Measurements from ENCODE around the gene MEF2A. TPM values are rescaled to one million over a fixed set of nuclear protein-coding genes. Genes with fewer than 3 reads are reported as not detected.

The MEF2A gene
- total and polyA plus RNA-seq, 8 donors, result 56.1 to 68.4 (median 63.0) TPM

DNA sequence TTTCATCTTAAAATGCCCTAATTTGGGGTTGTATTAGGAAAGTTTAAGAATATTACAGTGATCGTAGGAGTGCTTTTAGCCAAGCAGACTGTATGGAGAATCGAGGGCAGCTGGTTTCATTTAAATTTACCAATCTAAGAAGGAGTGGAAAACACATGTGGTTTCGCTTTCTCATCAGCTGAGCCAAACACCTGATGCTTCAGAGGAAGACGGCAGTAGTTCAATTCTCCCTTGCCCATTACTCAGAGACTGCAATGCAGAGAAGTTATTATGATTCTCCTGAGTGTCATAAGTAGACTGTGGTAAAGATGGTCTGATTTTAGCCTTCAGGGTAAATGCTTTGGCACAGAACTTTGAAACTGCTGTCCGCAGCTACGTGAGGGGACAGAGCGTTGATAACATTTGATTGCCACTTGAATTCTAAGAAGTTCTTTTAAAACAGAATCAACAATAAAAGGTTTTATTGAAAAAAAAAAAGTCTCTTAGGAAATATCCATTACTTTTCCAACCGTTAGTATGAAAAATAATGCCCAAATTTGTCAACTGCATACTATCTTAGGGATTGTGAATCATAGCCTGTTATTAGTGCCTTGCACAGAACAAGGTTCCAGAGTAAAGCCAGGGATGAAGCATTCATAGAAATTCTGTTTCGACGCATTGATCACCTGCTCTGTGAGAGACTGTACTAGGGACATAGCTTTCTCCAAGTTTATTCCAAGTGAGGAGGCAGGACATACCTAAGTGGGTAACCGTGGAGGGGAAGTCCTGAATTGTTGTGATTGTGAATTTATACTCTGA, 141.9 kb downstream of the MEF2A start:
- peak overlapping the region; percentile 11 to 19 for H3K27ac ChIP-seq
- no peaks in the 10 kb centered on the region for H3K9me3 ChIP-seq
- TF ChIP-seq, protein P1, sequence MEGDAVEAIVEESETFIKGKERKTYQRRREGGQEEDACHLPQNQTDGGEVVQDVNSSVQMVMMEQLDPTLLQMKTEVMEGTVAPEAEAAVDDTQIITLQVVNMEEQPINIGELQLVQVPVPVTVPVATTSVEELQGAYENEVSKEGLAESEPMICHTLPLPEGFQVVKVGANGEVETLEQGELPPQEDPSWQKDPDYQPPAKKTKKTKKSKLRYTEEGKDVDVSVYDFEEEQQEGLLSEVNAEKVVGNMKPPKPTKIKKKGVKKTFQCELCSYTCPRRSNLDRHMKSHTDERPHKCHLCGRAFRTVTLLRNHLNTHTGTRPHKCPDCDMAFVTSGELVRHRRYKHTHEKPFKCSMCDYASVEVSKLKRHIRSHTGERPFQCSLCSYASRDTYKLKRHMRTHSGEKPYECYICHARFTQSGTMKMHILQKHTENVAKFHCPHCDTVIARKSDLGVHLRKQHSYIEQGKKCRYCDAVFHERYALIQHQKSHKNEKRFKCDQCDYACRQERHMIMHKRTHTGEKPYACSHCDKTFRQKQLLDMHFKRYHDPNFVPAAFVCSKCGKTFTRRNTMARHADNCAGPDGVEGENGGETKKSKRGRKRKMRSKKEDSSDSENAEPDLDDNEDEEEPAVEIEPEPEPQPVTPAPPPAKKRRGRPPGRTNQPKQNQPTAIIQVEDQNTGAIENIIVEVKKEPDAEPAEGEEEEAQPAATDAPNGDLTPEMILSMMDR (IDR thresholded peaks at IDR 0.05), result no peak
- ATAC-seq, result peak; percentile 2
- H3K36me3 ChIP-seq, result peaks cover 0 to 28% of the 10 kb centered on the region in 2 donors
- peaks cover 33 to 43% of the 10 kb centered on the region in 2 donors for H3K4me1 ChIP-seq
- intact Hi-C loops (cut with DNase I), result loop anchor here in 1 of 2 donors (10.0 kb wide), 1 partner anchor 323 kb away; no protein-coding TSS in a partner anchor
- no peak for DNase-seq
- no peak overlapping the region for H3K4me3 ChIP-seq
- no peaks in the 10 kb centered on the region for H3K27me3 ChIP-seq

DNA sequence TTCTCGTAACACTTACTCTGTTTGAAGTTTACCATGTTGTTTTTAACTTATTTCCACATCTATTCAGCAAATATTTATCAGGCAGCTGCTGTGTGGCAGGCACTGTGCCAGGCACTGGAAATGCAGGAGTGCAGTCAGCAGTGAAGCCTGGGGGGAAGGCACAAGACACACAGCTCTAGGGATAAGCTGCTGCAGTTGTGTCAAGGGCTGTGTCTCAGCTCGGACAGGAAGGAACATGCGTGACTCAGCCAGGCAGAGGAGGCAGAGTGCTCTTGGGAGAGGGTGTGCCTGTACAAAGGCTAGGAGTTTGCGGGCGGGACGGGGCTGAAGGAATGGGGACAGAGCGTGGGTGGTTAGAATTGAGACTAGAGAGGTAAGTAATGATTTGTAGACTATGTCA, 142.8 kb downstream of the MEF2A start:
- no peak overlapping the region for H3K4me3 ChIP-seq
- H3K27ac ChIP-seq, result peak overlapping the region; percentile 11 to 19
- TF ChIP-seq, protein P1 (IDR thresholded peaks at IDR 0.05), result no peak
- intact Hi-C loops (cut with DNase I), result loop anchor here in 1 of 2 donors (10.0 kb wide), 1 partner anchor 324 kb away; no protein-coding TSS in a partner anchor
- no peaks in the 10 kb centered on the region for H3K27me3 ChIP-seq
- H3K36me3 ChIP-seq, result peaks cover 0 to 37% of the 10 kb centered on the region in 2 donors
- H3K9me3 ChIP-seq, result no peaks in the 10 kb centered on the region
- peaks cover 31 to 34% of the 10 kb centered on the region in 2 donors for H3K4me1 ChIP-seq
- ATAC-seq, result peak; percentile 91
- peak in 3 of 4 donors; percentile 82 to 88 (median 85) for DNase-seq

DNA sequence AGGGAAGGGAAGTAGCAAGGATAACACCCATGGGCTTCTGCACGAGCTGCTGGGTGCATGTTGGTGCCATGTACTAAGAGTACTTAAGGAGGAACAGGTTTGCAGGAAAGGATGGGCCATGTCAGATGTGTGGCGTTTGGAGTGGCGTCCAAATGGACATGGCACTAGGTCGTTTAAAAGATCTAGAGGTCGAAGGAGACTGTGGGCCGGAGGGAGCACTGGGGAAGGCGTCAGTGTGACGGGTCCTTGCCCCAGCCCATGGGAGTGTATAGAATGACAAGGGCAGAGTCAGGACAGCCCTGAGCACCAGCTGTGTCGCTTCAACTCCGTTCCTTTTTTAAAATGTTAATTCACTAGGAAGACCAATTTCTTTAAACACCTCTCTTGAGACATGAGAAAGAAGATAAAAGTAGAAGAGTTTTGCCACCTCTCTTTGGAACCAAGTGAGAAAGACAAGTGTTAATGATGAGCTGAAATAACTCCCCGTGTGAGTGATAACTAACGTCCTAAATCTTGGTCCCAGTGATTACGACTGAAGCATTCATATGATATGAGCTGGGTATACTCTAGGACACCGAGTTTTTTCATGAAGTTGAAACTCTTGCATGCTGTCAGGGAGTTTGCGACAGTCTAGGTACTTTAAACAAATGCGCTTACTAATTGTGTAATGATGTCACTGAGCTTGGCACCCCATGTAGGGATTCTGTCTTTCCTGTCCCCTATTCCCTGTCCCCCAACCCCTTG, 143.6 kb downstream of the MEF2A start:
- peak overlapping the region; percentile 11 to 19 for H3K27ac ChIP-seq
- peaks cover 22 to 26% of the 10 kb centered on the region in 2 donors for H3K4me1 ChIP-seq
- intact Hi-C loops (cut with DNase I), result loop anchor here in 1 of 2 donors (10.0 kb wide), 1 partner anchor 325 kb away; no protein-coding TSS in a partner anchor
- H3K9me3 ChIP-seq, result no peaks in the 10 kb centered on the region
- no peak for DNase-seq
- no peaks in the 10 kb centered on the region for H3K27me3 ChIP-seq
- TF ChIP-seq, protein P1 (IDR thresholded peaks at IDR 0.05), result no peak
- ATAC-seq, result no peak
- H3K36me3 ChIP-seq, result peaks cover 0 to 45% of the 10 kb centered on the region in 2 donors
- no peak overlapping the region for H3K4me3 ChIP-seq

DNA sequence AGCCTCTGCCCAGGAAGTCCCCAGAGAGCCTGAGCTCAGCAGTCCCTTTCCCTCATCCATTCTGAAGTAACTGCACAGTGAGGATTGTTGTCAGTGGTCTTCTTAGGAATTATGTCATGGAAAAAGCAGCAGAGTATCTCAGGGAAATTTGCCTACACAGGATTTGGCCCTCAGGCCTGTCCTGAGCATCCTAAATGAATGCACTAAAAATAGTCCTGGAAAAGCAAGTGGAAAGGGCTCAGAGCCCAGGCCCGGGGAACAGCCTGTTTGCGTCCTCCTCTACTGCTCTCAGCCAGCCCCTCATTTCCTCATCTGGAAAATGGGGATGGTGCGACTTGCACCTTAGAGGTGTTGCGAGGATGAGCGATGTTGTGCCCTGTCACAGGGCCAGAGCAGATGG, 145.8 kb downstream of the MEF2A start:
- intact Hi-C loops (cut with DNase I), result no loop called here

More for the DNA sequence above, 145.8 kb downstream of the MEF2A start:
- H3K9me3 ChIP-seq, result no peaks in the 10 kb centered on the region
- TF ChIP-seq, protein P1 (IDR thresholded peaks at IDR 0.05), result no peak
- H3K4me1 ChIP-seq, result peaks cover 20 to 26% of the 10 kb centered on the region in 2 donors
- DNase-seq (no peak), ATAC-seq (no peak)
- H3K27ac ChIP-seq, result peak overlapping the region in 1 of 2 donors; percentile 8
- H3K27me3 ChIP-seq, result no peaks in the 10 kb centered on the region
- H3K4me3 ChIP-seq, result no peak overlapping the region
- peaks cover 0 to 60% of the 10 kb centered on the region in 2 donors for H3K36me3 ChIP-seq
